ENCODE measurements around the gene EPHA10. TPM values are rescaled to one million over a fixed set of nuclear protein-coding genes. Genes with fewer than 3 reads are reported as not detected.

The EPHA10 gene
- 1 to 10 TPM in 1 of 3 donors, under 1 TPM in 1, not detected in 1; 0.73 to 2.6 TPM for total RNA-seq

DNA sequence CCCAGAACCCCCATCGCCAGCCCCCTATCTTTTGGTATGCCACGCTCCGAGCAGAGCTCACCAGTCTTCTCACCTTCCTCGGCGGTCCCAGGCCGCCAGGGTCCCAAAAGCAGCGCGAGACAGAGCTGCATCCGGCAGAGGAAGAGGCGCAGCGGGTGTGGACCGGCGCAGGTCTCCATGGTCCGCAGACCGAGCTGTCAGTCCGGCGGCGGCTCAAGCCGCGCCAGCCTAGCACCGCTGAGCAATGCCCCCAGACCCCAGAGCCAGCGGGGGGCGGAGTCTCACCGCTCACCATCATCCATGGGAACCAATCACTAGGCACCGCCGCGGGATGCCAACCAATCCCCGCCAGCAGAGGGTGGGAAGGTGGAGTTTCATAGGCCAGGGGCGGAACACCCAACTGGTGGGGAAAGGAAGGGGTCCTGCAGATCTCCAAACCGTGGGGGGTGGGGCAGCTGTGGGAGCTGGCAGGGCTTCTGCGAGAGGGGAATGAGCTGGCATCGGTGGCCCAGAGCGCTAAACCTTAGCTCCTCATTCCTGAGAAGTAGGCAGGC, at the start of gene EPHA10:
Gene EPHA10, minus strand, starts transcription at position 233 of the 554 bp plus-strand sequence. Its CDS starts 54 bp downstream, at position 179.
- Histone ChIP-seq H3K4me1 (no peaks in the 10 kb centered on the region), H3K36me3 (no peaks in the 10 kb centered on the region), H3K9me3 (peaks cover 0 to 4% of the 10 kb centered on the region in 2 donors), H3K27me3 (peaks cover 5 to 84% of the 10 kb centered on the region in 2 donors), H3K27ac (no peak within 1 kb of the TSS), H3K4me3 (peak within 1 kb of the TSS in 1 of 3 donors; percentile 5)
- no peak for TF ChIP-seq POLR2A (IDR thresholded peaks at IDR 0.05)
- no peak for TF ChIP-seq CTCF (IDR thresholded peaks at IDR 0.05)
- TF ChIP-seq POLR2AphosphoS5 (IDR thresholded peaks at IDR 0.05) = no peak
- DNase-seq (ENCODE audit: low spot score in 2 of 2) = no peak
- intact Hi-C loops (cut with DNase I; ENCODE audit: low total_unique reads) = no loop called here

DNA sequence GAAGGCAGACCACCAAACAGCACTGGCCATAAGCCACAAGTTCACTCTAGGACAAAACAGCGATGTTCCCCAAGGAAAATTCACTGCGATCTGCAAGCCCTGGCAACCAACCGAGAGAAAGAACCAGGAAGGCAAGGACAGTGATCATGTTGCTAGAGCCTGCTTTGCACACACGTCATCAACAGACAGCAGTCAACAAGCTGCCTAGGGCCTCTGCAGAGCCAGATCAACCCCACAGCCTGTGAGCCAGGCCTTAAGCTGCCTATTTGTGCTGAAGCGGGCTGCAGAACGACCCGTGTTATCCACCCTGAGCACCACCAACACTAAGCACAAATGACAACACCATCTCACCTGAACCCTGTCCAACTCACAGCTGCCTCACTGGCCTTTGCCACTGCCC, 49.3 kb upstream of the EPHA10 start:
- Histone ChIP-seq H3K4me1 (peaks cover 0 to 1% of the 10 kb centered on the region in 2 donors), H3K4me3 (no peak overlapping the region), H3K27me3 (no peaks in the 10 kb centered on the region), H3K9me3 (no peaks in the 10 kb centered on the region), H3K27ac (no peak overlapping the region), H3K36me3 (peaks cover 2% of the 10 kb centered on the region)
- no peak for DNase-seq (ENCODE audit: low spot score in 2 of 2)
- intact Hi-C loops (cut with DNase I; ENCODE audit: low total_unique reads) = no loop called here
- TF ChIP-seq POLR2AphosphoS5 (IDR thresholded peaks at IDR 0.05) (no peak), POLR2A (IDR thresholded peaks at IDR 0.05) (no peak), CTCF (IDR thresholded peaks at IDR 0.05) (no peak)

DNA sequence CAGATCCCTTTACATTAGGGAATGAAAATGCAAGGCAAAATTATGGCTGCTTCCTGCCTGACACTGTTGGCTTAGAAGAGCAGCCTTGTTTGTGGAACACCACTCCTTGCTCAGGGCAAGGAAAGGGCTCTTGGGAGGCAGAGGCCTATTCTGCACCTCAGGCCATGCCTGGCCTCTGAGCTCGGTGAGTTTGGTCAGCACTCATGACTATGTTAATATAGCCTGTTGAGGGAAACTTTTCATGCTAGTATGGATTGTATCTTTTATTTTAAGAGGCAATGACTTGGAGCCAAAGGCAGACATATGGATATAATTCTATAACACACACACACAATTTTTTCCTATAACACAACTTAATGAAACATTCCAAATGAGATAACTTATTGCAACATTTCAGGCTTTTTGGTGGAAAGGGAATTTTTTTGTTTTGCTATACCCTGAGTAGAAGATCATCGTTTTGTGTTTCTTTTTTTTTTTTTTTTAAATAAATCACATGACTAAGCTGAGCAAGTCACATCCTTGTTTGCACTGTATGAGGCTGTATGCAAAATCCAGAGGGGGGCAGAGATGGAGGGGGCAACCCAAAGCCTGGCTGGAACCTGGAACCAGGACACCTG, 48.7 kb upstream of the EPHA10 start:
- peaks cover 2% of the 10 kb centered on the region for H3K36me3 ChIP-seq
- H3K4me3 ChIP-seq = no peak overlapping the region
- no peak for TF ChIP-seq POLR2AphosphoS5 (IDR thresholded peaks at IDR 0.05)
- no peak for TF ChIP-seq CTCF (IDR thresholded peaks at IDR 0.05)
- no peak for TF ChIP-seq POLR2A (IDR thresholded peaks at IDR 0.05)
- intact Hi-C loops (cut with DNase I; ENCODE audit: low total_unique reads) = no loop called here
- H3K9me3 ChIP-seq = no peaks in the 10 kb centered on the region
- DNase-seq (ENCODE audit: low spot score in 2 of 2) = no peak
- no peaks in the 10 kb centered on the region for H3K27me3 ChIP-seq
- H3K27ac ChIP-seq = no peak overlapping the region
- H3K4me1 ChIP-seq = peaks cover 0 to 6% of the 10 kb centered on the region in 2 donors

DNA sequence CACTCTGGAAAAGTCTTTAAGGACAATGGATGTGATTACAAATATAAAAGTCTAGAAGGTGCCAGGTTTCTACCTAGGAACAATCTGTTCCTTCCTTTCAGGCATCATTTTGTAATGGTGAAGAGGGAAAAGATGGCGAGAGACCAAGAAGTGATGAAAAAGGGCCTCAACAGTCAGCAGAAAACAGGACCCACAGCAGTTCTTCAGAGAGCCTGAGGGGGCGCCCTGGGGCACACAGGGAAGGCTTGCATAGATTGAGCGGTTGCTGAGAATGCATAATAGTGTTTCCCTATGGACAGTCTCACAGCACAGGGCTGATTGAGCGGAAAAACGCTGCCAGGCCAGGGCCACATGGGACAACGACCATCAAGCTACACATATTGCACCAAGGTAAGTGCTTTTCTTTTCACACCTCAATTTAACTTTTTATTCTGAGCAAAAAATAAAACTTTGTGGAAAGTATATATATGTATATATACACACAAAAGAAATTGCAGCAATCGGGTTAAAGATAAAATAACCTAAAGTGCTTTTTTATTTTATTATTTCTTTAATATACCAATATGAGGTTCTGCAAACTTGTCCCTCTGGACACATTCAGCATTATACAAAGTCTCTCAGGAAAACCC, 46.2 kb upstream of the EPHA10 start:
- Histone ChIP-seq H3K9me3 (no peaks in the 10 kb centered on the region), H3K4me3 (no peak overlapping the region), H3K27ac (no peak overlapping the region), H3K27me3 (no peaks in the 10 kb centered on the region), H3K36me3 (peaks cover 2% of the 10 kb centered on the region), H3K4me1 (peaks cover 4 to 14% of the 10 kb centered on the region in 2 donors)
- TF ChIP-seq CTCF (IDR thresholded peaks at IDR 0.05) (peak; percentile 8 to 45 (median 39)), POLR2A (IDR thresholded peaks at IDR 0.05) (no peak), POLR2AphosphoS5 (IDR thresholded peaks at IDR 0.05) (no peak)
- DNase-seq (ENCODE audit: low spot score in 2 of 2) = peak; percentile 42 to 71
- intact Hi-C loops (cut with DNase I; ENCODE audit: low total_unique reads) = no loop called here

DNA sequence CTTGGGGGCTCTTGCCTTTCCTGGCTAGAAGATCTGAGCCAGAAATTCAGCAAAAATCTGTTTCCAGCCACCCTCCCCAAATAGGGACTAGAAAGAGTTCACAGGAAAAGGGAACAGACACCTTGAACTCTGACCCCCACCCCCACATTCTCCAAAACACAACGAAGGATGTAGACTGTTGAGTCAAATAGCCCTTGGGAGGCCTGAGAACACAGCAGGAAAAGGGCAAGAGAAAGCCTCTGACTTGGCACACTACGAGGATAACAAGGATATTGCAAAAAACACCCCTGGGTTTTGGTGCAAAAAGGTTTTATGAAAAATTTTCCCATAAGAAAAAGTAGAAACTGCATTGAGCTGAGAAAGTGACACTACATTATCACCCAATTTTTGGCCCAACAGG, 45.0 kb upstream of the EPHA10 start:
- H3K27me3 ChIP-seq = no peaks in the 10 kb centered on the region
- intact Hi-C loops (cut with DNase I; ENCODE audit: low total_unique reads) = loop anchor here (5.0 kb wide), 1 partner anchor 1037 kb away; no protein-coding TSS in a partner anchor
- H3K27ac ChIP-seq = no peak overlapping the region
- DNase-seq (ENCODE audit: low spot score in 2 of 2) = no peak
- peaks cover 1% of the 10 kb centered on the region for H3K36me3 ChIP-seq
- H3K4me3 ChIP-seq = no peak overlapping the region
- no peaks in the 10 kb centered on the region for H3K9me3 ChIP-seq
- TF ChIP-seq POLR2AphosphoS5 (IDR thresholded peaks at IDR 0.05) (no peak), CTCF (IDR thresholded peaks at IDR 0.05) (no peak), POLR2A (IDR thresholded peaks at IDR 0.05) (no peak)
- peaks cover 4 to 14% of the 10 kb centered on the region in 2 donors for H3K4me1 ChIP-seq
